Measurements from ENCODE around the gene ESPNL.

- TF ChIP-seq CTCF (IDR thresholded peaks at IDR 0.05; ENCODE audit: low read depth, low read length): no peak
- TF ChIP-seq POLR2A (IDR thresholded peaks at IDR 0.05; ENCODE audit: extremely low read depth, insufficient read length): no peak
- TF ChIP-seq MAX (IDR thresholded peaks at IDR 0.05; ENCODE audit: low read depth, low read length): no peak
- no peak for TF ChIP-seq MYC (IDR thresholded peaks at IDR 0.05; ENCODE audit: low read depth, low read length)
Observed at GRCh38 chr2:238180554-238180953, 80.4 kb downstream of the ESPNL start.
